ENCODE data around the gene QPRT. TPM values are rescaled to one million over a fixed set of nuclear protein-coding genes. Genes with fewer than 3 reads are reported as not detected.
"Not testable (repeated sequence)": the region's sequence is repeated elsewhere in the genome, so short reads cannot be mapped to it uniquely, and the experiment has no call there.

Gene QPRT
- 35.2 and 42.5 TPM in 2 replicates for total RNA-seq (2014; rRNA removed; shearing (Covaris generic))

DNA sequence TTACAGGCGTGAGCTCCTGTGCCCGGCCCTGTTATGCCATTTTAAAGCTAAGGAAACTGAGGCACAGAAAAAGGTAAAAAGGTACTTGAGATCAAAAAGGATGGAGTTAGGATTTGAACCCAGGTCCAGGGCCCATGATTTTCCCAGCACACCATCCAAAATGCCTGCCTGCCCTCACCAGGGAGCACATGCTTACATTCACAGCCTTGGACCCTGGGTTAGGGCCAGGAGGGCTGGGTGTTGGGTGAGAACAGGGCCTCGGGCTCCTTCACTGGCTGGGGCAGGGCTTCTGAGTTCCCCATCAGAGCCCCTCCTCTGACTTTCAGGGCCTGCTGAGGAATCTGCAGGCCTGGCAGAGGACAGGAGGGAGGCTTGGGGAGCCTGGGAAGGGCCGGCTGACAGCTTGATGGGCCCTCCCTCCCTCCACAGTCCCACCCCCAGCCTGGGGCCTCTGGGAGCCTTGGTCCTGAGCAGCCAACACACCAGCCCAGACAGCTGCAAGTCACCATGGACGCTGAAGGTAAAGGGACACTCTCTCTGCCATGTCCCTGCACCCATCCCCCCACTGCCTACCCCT, at the start of gene QPRT:
QPRT (plus strand) TSS at position 490 of the 577 bp plus-strand sequence; CDS start at position 508, 18 bp downstream.
- DNase-seq (ENCODE audit: low spot score) = peak; percentile 23

DNA sequence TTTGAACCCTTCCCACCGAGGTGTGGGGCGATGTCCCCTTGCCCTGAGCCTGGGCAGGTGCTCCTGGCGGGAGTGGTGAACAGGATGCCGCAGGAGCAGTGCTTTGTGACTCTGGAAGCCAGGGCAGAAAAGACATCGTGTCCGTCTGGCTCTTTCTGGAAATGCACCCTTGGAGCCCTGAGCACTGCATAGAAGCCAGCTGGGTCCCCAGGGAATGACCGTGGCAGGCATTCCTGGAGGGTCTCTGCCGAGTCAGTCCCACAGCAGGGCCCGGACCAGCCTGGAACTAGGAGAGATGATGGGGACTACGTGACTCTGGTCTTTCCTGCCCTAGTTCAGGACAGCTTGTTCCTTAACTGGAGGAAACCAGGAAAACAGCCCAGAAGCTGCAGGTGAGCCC, 49.7 kb upstream of the QPRT start:
- DNase-seq (ENCODE audit: low spot score) = not testable (repeated sequence)

DNA sequence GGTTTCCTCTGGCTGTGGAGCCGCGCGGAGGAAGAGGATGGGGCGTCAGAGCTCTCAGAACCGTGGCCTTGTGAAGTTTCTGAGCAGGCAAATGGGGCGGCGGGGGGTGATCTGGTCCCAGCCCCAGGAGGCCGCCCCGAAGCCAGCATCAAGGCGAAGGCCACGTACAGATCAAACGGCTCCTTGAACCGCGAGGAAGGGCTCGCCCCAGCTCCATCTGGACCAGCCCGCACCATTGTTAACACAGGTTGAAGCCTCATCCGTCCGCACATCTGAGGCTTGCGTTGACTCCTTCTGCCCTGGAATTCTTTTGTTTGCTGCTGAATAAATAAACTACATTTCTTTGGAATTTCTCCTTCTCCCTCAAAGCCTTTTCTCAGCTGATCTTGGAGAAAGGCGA, 47.3 kb upstream of the QPRT start:
- DNase-seq (ENCODE audit: low spot score) = not testable (repeated sequence)

DNA sequence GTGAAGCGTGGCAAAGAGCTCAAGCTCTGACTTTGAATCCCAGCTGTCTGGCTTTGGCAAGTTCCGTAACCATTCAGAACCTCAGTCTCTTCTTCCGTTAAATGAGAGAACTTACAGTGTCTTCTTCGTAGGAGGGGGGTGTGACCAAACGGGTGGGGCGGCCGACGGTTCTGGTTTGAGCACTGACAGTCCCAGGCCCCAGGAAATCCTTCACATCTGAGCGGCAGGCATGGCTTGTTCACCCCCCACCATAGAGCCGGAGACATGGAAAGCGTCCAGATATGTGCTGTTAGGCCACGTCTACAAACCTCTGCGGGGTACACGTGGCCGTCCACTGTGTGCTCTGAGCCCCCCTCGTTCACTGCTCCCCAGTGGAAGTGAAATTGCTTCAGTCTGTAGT, 43.1 kb upstream of the QPRT start:
- not testable (repeated sequence) for DNase-seq (ENCODE audit: low spot score)

DNA sequence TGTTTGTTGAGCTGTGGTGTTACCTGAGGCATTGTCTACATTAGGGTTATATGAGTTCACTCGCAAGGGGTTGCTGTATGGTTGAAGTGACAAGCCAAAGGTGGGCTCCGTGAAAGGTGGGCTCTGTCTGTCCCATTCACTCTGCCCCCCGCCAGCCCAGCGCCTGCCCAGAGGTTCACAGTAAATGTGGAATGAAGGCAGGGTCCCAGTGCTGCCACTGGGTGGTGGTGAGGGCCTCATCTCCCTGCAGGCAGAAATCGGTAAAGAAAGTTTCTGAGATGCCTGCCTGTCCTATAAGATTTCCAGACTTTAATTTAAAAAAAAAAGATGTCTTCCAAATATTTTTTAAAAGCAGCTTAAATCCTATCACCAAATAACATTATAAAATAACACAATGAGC, 42.6 kb upstream of the QPRT start:
- DNase-seq (ENCODE audit: low spot score) = not testable (repeated sequence)

DNA sequence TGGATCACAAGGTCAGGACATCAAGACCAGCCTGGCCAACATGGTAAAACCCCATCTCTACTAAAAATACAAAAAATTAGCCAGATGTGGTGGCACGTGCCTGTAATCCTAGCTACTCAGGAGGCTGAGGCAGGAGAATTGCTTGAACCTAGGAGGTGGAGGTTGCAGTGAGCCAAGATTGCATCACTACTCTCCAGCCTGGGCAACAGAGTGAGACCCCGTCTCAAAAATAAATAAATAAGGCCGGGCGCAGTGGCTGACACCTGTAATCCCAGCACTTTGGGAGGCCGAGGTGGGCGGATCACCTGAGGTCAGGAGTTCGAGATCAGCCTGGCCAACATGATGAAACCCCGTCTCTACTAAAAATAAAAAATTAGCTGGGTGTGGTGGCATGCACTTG, 40.2 kb upstream of the QPRT start:
- DNase-seq (ENCODE audit: low spot score) = not testable (repeated sequence)

DNA sequence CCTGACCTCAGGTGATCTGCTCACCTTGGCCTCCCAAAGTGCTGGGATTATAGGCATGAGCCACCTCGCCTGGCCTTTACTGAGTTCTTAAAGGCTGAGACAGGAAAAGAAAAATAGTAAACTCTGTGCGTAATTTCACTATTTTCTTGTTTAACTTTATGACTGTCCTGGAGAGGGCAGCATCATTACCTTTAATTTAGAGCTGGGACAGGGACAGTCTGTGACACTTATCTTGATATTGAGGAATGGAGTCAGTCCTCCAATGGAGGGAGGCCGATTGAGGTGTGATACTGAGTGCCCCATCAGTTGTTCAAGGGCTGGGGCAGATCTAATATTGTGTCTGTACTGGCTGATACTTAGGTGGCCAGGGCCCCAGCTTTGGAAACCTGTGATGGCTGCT, 37.4 kb upstream of the QPRT start:
- peak; percentile 24 for DNase-seq (ENCODE audit: low spot score)

DNA sequence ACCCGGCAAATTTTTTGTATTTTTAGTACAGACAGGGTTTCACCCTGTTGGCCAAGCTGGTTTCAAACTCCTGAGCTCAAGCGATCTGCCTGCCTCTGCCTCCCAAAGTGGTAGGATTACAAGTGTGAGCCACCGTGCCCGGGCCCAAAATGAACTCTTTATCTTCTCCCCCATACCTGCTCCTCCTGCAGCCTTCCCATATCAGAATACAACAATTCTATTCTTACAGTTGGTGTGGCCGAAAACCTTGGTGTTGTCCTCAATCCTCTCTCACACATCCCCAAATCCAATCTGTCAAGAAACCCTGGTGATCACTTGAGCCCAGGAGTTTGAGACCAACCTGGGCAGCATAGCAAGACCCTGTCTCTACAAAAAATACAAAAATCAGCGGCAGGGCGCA, 35.4 kb upstream of the QPRT start:
- no peak for DNase-seq (ENCODE audit: low spot score)

DNA sequence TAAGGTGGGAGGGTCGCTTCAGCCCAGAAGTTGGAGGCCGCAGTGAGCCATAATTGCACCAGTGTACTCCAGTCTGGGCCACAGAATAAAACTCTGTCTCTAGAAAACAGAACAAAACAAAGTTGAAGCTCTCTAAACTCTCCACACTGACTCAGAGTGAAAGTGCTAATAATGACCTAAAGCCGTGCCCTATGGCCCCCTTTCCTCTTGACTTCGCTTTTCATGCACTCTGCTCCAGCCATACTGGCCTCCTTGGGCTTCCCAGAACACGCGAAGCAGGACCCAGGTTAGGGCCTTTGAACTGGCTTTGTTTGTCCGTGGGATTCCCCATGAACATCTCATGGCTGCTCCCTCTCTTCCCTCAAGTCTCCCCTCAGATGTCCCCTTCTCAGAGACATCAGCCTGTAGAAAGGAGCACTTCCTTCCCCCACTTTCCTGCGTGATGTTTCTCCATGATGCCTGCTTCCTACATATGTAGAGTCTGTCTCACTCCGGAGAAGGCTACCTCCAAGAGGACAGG, 34.6 kb upstream of the QPRT start:
- no peak for DNase-seq (ENCODE audit: low spot score)

DNA sequence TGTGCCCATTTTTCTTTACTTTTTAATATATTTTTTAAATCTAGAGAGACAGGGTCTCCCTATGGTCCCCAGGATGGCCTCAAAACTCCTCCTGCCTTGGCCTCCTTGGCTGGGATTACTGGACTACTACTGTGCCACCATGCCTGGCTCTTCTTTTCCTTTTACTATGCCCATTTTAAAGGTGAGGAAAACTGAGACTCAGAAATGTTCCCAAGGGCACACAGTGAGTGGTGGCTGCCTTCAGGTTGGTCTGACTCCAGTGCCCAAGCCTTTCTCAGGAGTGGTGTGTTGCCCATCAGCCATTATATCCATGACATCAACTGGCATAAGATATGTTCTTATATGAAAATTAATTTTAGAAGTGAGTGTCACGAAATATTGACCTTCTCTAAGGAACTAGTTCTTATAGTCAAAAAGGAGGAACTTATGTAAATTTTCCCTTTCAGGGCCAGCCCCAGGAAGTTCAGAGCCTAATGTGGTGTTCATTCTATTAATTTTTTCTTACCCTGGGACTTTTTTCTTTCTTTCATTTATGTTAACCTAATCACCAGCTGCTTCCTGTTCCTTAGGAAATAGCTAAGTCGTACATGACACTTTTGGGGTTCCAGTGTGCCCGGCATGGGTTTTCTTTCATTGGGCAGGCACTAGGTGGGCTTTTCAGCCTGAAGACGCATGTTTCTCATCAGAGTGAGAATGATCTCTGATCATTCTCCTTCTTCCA, 33.8 kb upstream of the QPRT start:
- DNase-seq (ENCODE audit: low spot score) = no peak

DNA sequence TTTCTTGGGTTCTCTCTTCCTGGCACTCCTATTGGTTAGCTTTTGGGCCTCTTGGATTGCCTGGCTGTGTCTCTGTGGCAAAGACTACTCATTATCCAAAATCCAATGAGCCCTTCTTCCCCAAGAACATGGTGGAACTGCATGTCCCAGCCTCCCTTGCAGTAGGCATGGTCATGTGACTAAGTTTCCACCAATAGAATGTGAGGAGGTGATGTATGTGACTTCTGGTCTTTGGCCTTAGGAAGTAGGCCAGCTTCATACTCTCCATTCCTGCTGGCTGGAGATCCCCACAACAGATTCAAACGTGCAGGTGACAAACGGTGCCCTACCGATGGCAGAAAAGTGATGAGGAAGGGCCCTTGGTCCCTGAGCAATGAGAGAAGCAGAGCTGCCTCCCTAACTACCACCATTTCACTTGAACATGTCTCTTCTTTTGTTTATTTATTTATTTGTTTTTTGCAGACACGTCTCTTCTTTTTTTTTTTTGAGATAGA, 33.2 kb upstream of the QPRT start:
- peak; percentile 17 for DNase-seq (ENCODE audit: low spot score)

DNA sequence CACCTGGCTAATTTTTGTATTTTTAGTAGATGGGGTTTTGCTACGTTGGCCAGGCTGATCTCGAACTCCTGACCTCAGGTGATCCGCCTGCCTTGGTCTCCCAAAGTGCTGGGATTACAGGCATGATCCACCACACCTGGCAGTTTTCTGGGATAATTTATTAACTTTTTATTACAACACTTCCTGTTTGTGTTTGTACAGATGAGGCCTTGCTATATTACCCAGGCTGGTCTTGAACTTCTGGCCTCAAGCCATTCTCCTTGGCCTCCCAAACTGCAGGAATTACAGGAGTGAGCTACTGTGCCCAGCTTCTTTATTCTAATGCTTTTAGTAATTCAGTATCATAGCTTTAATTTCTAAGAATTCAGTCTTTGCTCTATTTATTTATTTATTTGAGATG, 32.0 kb upstream of the QPRT start:
- DNase-seq (ENCODE audit: low spot score) = no peak

DNA sequence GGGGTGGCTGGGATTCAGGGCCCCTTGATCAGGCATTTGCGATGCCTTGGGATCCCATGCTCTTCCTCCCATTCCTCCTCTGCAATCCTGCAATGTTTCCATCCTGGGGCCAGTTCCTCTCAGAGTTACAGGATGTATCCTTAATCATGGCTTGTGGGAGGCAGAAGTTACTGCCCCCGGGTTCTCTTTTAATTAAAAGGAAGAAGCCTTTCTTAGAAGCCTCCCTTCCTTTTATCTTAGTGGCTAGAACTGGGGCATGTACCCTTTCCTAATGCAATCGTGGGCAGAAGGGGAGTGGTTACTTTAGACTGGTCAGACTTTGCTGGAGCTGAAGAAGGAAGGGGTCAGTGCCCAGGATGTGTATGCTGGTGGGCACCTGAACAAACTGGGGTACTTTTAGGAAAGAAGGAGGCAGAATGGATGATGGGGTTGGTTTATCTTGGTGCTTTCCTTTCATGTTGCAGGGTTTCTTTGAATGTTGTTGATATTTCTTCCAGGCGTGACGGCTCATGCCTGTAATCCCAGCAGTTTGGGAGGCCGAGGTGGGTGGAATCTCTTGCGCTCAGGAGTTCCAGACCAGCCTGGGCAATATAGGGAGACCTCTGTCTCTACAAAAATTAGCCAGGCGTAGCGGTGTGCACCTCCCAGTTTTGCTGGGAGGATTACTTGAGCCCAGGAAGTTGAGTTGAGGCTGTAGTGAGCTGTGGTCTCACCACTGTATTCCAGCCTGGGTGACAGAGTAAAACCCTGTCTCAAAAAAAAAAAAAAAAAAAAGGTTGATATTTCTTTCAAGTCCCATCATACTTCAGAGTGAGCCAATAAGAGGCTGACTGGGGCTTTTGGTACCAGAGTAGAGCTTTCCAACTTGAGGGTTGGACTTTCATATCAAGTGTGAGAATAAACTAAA, 29.1 kb upstream of the QPRT start:
- no peak for DNase-seq (ENCODE audit: low spot score)

DNA sequence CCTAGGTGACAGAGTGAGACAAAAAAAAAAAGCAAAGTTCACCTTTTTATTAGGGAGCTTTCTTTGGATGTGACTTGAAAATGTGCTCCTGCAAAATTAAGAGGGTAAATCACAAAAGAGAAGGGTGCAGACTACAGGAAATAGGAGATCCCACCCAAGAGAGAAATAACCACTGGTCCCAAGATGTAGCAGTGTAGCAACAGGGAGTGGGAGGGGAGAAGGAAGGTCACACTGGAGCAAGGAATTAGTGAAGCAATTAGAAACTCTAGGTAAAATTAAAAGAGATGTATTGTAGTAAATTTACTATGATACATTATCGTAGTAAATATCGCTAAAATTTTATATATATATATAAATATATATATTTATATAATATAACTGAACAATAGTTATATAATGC, 28.2 kb upstream of the QPRT start:
- no peak for DNase-seq (ENCODE audit: low spot score)

DNA sequence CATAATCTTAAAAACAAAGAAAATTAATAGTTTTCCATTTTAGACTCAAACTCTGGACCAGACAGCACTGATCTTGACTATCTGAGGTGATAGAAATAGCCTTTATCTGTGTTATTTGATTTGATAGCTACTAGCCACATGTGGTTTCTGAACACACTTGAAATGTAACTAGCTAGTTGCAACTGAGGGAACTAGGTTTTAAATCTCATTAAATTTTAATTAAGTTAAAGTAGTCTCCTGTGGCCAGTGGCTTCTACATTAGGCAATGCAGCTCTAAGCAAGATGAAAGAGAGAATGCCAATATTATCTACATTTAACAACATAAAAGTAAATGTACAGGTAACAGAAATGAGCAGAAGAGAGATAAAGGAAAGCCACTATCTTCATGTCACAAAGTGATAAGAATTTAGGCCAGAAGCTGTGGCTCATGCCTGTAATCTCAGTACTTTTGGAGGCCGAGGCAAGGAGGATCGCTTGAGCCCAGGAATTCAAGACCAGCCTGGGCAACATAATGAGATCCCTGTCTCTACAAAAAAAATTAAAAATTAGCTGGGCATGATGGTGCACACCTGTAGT, 27.1 kb upstream of the QPRT start:
- DNase-seq (ENCODE audit: low spot score) = no peak

DNA sequence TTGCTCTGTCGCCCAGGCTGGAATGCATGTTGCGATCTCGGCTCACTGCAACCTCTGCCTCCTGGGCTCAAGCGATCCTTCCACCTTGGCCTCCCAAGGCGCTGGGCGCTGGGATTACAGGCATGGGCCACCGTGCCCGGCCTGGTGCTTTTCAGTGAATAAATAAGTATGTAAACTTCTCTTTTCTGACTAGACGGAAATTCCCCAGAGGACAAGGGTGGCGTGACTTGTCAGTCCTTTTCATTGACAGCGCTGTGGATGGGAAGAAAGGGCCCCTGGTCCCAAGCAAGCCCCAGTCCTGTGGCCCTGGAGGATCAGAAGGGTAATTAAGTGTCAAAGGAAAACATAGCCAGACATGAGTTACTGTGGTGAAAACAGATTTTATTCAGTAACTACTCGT, 25.5 kb upstream of the QPRT start:
- no peak for DNase-seq (ENCODE audit: low spot score)

DNA sequence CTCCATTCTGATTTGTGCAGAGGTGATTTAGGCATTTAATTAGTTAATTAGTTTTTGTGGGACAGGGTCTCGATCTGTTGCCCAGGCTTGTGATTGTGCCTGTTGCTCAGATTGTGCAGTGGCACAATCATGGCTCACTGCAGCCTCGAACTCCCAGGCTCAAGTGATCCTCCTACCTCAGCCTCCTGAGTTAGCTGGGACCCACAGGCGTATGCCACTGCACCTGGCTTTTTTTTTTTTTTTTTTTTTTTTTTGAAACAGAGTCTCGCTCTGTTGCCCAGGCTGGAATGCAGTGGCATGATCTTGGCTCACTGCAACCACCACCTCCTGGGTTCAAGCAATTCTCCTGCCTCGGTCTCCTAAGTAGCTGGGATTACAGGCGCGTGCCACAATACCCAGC, 25.1 kb upstream of the QPRT start:
- not testable (repeated sequence) for DNase-seq (ENCODE audit: low spot score)

DNA sequence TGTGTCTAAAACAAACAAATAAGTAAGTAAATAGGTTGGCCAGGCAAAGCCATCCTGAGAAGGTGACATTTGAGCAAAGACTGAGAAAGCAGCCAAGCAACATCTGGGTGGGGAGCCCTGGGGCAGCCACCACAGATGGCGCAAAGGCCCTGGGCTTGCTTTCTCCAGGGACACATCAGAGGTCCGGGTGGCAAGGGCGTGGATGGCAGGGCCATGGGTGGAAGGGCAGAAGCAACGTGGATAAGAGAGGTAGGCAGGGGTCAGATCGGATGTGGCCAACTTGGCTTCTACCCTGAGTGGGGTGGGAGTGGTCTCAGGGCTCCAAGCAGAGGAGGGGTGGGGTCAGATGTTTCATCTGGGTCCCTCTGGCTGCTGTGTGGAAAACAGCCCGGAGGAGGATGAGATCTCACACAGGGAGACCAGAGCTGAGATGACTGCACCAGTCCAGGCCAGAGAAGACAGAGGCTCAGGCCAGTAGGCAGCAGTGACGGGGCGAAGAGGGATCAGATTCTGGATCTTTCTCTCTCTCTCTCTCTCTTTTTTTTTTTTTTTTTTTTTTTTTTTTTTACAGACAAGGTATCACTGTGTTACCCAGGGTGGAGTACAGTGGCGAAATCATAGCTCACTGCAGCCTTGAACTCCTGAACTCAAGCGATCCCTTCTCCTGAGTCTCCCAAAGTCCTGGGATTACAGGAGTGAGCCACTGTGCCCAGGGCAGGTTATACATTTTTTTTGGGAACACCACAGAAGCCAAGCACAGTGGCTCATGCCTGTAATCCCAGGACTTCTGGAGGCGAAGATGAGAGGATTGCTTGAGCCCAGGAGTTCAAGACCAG, 22.1 kb upstream of the QPRT start:
- DNase-seq (ENCODE audit: low spot score) = no peak

DNA sequence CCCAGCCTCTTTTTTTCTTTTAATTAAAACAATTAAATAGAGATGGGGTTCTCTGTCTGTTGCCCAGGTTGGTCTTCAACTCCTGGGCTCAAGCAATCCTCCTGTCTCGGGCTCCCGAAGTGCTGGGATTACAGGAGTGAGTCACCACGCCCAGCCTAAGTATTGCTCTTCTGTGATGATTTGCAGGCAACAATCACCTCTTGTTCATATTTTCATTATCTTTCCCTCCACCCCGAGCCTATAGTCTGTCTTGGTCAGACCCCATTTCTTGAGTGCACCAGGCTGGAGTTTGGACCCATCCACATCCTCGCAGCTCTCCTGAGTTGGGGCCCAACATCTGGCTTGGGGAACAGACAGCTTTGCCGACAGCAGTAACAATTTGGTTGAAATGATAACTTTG, 20.3 kb upstream of the QPRT start:
- DNase-seq (ENCODE audit: low spot score) = no peak

DNA sequence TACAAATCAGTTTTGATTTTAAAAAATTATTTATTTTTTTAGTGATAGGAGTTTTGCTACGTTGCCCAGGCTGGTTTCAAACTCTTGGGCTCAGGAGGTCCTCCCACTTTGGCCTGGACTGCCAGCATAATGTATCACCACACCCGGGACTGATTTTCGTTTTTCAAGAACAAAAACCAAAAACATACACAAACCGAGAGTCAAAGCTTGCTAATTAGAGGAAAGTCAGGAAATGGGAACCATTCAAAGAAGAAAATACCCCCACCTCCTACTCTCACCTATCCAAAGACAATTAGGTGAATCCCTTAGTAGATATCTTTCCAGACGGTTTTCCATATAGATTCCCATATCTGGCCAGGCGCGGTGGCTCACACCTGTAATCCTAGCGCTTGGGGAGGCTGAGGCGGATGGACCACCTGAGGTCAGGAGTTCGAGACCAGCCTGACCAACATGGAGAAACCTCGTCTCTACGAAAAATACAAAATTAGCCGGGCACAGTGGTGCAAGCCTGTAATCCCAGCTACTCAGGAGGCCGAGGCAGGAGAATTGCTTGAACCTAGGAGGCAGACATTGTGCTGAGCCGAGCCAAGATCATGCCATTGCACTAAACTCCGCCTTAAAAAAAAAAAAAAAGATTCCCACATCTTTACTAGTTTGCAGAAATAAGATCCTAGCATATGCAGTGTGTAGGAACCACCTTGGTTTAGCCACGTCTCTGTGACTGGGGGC, 16.8 kb upstream of the QPRT start:
- no peak for DNase-seq (ENCODE audit: low spot score)
